Measurements from ENCODE around the gene PPP3R1.

- TF ChIP-seq CTCF (conservative IDR thresholded peaks at IDR 0.05; ENCODE audit: low read depth in 2 of 2) (no peak), POLR2AphosphoS5 (IDR thresholded peaks at IDR 0.05; ENCODE audit: low read depth) (no peak), REST (IDR thresholded peaks at IDR 0.05; ENCODE audit: unreplicated experiment) (no peak), NANOG (IDR thresholded peaks at IDR 0.05; ENCODE audit: borderline replicate concordance) (no peak), EZH2 (IDR thresholded peaks at IDR 0.05; ENCODE audit: low read depth, unreplicated experiment) (no peak), ZNF114 (CRISPR knock-in tag; IDR thresholded peaks at IDR 0.05) (no peak), EZH2phosphoT487 (IDR thresholded peaks at IDR 0.05; ENCODE audit: unreplicated experiment) (no peak), JUNB (IDR thresholded peaks at IDR 0.05; ENCODE audit: unreplicated experiment) (no peak), CREB1 (CRISPR knock-in tag; IDR thresholded peaks at IDR 0.05; ENCODE audit: low read depth) (no peak), ETS1 (IDR thresholded peaks at IDR 0.05) (no peak)
Measured at GRCh38 chr2:68235090-68235489, 17.2 kb downstream of the PPP3R1 start.
